Fibroblast of peridontal ligament (primary cell): ENCODE data around the gene ATP10A.

ENCODE experiments used
- DNase-seq: peaks from one replicate; pipeline ENCODE4 v3.0.0-alpha.2; 2010; ENCODE audit errors: extremely low read depth

Gene ATP10A

GRCh38 chr15:25717457-25718168 lies 145.5 kb downstream of the ATP10A start:
- peak; percentile 66 for DNase-seq

DNA sequence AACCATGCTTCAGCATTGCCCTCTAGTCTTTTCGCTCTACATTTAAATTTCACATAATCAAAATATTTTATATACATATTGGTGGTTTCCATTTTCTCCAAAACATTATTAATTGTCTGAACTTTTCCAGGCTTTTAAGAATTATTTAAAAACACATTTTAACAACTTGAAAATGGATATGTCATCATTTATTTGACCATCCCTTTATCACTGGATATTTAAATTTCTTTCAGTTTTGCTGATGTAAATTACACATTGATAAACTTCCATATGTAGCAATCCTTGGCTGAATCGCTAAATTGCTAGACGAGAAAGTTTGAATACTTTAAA lies 146.0 kb downstream of the ATP10A start:
- DNase-seq, result no peak

GRCh38 chr15:25716414-25717126 lies 146.6 kb downstream of the ATP10A start:
- DNase-seq, result no peak

GRCh38 chr15:25715536-25716413 lies 147.4 kb downstream of the ATP10A start:
- DNase-seq, result no peak

- DNase-seq, result no peak
Observed at GRCh38 chr15:25714538-25714840, 148.6 kb downstream of the ATP10A start.

DNA sequence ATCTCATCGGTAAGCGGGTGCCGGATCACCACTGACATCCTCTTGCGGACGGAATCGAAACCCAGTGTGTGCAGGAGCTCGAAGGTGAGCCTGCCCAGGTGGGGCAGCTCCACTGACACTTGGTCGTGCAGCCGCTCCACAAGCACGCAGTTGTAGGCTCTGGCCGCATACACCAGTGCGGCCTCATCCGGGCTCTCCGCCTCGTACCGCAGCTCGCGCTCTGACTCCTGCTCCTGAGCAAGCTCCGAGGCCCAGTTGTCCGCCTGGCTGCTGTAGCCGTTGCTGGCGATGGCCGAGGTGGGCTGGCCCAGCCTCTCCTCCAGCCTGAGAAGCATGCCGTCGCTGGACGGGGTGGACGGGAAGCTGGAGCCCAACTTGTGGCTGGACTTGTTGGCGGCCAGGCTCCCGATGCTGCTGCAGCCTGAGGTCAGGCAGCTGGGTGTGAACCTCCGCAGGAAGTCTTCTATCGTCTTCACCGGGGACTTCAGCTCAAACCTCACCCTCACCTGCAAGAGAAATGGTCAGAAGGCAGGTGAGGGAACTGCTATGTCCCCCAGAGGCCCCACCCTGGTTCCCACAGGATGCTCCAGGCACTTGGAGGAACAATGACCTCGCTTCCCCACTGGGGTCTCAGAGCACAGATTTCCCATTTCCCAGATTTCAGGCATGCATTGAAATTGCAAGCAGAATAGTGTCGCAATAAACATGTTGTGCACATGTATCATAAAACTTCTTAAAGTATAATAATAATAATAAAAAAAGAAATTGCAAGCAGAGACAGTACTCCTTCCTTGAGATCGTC lies 149.2 kb downstream of the ATP10A start:
- no peak for DNase-seq

- no peak for DNase-seq
Observed at GRCh38 chr15:25712961-25713355, 150.2 kb downstream of the ATP10A start.

DNA sequence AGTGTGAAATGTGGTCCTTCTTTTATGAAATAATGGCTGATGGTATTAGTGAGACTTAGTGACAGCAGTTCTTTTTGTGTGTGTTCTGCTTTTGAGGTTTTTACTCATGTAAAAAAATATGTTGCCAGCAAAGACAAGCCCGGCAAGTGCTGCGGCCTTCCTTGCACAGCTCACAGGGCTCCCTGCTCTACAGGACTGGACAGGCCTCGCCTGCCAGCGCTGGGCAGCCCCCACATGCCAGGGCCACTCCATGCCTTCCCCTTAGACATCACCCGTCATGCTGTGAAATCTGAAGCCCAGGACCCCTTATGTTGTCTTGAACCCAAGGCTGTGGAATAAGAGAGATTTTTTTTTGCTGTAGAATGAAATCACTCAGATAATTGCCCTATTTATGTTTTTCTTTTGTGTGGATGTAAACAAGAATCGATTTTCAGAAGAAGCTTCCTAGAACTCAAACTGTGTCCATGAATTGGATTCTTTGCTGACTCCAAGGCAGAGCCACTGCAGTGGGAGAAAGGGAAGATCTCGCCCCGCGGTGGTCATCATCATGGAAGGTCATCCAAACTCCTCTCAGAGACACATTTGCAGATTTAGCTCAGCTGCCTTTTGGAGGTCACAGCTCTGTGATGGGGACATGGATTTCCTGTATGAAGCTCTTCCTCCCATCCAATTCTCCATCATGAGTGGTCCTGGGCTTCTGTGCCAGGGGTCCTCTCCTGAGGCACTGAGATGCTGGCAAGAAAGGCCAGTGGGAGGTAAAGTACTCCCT lies 150.8 kb downstream of the ATP10A start:
- DNase-seq, result no peak

- no peak for DNase-seq
Observed at GRCh38 chr15:25711691-25712090, 151.4 kb downstream of the ATP10A start.

- no peak for DNase-seq
Observed at GRCh38 chr15:25711164-25711563, 152.0 kb downstream of the ATP10A start.

DNA sequence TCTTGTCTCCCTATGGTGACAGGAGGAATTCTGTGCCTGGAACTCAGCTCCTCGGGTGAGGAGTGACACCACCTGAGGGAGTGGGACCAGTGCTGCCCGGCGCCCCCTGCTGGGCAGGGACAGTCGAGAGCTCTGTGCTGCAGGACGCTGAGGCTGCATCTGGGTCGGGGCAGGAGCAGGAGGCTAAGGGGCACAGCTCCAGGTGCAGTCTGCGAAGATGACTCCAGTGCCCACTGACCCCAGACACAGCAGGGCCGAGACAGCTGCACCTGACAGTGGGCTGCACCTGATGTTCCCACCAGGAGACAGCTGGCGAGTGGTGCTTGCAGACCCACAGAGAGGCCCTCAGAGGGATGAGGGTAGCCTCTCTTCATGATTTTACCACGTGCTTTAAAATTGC lies 152.9 kb downstream of the ATP10A start:
- no peak for DNase-seq

DNA sequence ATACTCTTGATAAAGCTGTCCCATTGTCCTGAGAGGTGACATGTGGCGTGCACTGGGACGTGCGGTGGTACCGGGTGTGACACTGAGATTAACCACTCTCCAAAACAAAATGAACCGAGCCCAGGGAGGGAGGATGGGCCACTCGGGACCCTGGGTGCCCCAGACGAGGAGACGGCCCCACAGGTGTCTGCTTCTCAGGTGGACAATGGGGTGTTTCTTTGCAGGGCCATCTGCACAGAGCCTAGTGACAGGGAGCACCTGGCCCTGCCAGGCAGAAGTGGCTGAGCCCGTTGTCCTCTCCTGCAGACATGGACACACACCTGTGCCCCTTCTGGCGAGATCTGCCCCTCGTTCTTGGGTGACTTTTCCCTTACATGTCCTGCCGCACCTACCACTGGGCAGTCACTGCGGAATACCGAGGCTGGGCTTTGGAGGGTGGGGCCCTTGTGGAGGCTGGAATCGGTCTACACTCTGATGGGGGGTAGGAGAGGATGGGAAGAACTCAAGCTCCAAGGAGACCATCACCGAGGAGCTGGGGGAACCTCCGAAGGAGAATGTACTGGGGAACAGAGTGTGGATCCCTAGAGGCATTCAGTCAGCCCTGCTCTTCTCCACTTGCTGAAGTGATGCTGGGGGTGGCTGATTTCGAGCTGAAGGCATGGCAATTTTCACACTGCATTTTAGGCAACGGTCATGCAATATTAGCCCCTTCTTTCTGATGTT lies 153.5 kb downstream of the ATP10A start:
- DNase-seq, result no peak

DNA sequence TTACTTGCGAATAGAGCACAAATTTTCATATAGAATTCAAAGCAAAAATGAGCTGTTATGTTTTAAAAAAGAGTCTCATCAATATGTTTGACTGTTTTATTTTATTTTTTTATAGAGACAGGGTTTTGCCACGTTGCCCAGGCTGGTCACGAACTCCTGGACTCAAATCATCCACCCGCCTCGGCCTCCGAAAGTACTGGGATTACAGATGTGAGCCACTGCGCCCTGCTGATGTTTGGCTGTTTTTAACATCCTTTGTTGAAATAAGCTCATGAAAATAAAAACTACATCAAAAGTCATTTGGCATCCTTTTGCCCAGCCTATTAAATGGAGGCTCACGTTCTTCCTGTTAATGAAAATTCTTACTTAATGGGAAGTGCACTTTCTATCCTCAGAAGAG lies 154.7 kb downstream of the ATP10A start:
- DNase-seq, result no peak

- no peak for DNase-seq
Observed at GRCh38 chr15:25707656-25708365, 155.3 kb downstream of the ATP10A start.

GRCh38 chr15:25706176-25706955 lies 156.8 kb downstream of the ATP10A start:
- DNase-seq, result no peak

- no peak for DNase-seq
Observed at GRCh38 chr15:25705433-25706115, 157.6 kb downstream of the ATP10A start.

DNA sequence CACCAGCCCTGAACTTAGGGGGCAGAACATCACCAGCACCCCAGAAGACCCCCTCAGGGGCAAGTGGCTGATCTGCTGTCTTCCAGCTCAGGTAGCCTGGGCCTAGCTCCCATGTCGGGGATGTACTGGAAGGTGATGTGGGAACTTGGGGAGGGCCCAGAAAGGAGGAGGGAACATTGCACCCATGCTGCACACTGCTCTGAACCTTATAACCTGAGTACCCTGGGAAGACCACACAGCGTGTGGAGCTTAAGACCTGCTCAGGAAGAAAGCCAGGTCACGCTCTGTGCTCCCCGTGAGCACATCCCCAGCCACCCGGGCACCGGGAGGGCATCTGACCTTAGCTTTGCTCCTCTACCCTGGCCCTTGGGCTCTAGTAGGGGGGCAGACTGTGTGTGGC lies 159.4 kb downstream of the ATP10A start:
- DNase-seq, result no peak

- no peak for DNase-seq
Observed at GRCh38 chr15:25701721-25702465, 161.2 kb downstream of the ATP10A start.
